NCI-H2227 (cell line): Measurements from ENCODE around the gene SYDE2.
"Not testable (repeated sequence)": the region's sequence is repeated elsewhere in the genome, so short reads cannot be mapped to it uniquely, and the experiment has no call there.

Experiments
- DNase-seq: peaks from one replicate; lab custom pipeline; 2025; ENCODE audit not compliant: unreplicated experiment; lab: John Stamatoyannopoulos, UW

Gene SYDE2

DNA sequence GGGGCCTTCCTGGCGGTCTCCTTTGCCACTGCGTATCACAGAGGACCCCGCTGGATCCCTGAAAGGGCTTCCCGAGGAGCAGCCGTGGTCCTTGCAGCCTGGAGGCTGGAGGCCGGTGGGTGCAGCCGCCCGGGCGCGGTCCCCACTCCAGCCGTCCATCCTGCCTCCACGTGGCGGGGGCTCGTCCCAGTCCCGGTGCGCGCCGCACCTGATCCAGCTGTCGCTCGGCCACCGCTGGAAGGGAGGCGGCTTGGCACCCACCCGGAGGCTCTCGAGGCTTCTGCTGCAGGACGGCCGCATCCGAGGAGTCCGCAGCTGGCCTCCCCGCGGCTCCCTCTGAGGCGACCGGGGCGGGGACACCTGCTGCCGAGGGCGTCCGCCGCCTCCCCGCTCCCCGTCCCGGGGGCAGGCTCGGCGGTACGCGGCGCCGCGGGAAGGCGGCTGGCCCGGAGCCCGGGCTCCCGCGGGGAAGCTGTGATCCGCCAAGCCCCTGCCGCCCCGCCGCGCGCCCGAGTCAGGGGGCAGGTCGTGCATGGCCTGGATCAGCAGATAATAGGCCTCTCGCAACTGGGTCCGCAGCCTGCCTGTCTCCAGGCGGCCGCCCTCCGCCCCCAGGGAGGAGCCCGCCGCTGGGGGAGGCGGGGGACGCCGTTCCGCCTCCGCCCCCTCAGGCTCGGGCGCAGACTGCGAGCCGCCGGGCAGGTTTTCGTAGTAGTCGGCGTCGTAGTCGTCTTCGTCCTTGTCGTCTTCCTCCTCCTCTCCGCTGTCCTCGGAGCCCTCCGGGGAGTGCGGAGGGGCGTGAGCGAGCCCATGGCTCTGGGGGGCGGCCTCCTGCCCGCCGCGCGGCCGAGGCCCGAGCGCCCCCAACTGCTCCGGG lies at the start of gene SYDE2:
Gene SYDE2 (minus strand): TSS at position 554 of the 877 bp plus-strand sequence. CDS start 20 bp downstream, at position 534.
- DNase-seq: peak; percentile 56

- not testable (repeated sequence) for DNase-seq
Observed at GRCh38 chr1:85249042-85249441, 48.2 kb upstream of the SYDE2 start.

DNA sequence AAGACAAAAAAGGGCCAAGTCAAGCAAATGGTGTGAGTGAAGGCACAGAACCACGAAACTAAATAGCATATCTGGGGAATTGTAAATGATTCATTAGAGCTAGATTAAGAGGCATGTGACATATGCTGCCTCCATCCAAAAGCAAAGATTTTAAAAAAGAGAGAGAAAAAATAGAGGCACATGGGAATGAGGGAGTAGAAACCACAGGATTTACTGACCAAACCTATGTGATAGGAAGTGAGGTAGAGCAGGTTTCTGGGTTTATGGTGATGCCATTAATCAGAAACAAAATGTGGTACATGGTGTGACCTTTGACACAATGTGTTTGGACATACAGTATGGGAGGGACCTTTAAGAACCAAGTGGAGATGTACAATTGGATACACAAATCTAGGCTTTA lies 45.1 kb upstream of the SYDE2 start:
- no peak for DNase-seq

- DNase-seq: no peak
Observed at GRCh38 chr1:85245456-85245855, 44.6 kb upstream of the SYDE2 start.

- no peak for DNase-seq
Observed at GRCh38 chr1:85244271-85245061, 43.6 kb upstream of the SYDE2 start.

- DNase-seq: no peak
Observed at GRCh38 chr1:85243372-85243771, 42.6 kb upstream of the SYDE2 start.

DNA sequence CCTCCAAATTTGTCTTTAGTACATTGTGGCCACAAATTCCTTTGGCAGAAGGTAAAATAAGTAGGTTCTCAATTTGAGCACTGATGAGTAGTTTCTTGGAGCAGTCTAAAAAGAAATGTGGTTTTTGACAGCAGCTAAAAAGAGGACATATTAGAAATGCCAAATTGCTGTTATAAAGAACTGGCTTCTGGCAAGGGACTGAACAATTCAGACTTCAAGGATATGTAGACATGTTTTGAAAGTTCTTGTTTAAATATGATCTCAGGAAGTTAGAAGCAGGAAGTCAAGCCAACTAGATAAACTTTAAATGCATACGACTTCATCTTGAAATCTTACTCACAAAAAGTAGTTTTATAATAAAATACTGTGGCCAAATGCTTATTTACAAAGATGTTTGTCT lies 39.8 kb upstream of the SYDE2 start:
- no peak for DNase-seq

DNA sequence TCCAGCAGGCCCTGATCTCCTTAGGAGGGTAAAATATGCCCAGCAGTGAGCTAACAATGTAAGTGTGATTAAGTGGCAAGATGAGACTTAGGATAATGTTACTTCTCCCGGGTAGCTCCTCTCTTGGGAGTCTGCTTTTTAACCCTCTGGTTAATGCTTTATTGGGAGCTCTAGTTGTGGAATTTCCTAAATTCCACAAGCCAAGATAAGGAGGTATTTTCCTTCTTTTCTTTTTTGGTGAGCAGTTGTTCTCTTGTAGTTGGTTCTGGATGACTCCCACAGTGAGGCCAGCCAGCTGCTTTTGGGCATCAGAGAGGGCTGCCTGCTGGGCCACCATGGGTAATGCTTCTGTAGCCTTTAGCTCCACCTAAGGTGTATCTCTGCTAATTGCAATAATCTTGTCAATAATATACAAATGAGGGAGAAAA lies 39.4 kb upstream of the SYDE2 start:
- DNase-seq: no peak

GRCh38 chr1:85237613-85238012 lies 36.8 kb upstream of the SYDE2 start:
- no peak for DNase-seq

GRCh38 chr1:85230305-85230977 lies 29.6 kb upstream of the SYDE2 start:
- no peak for DNase-seq

- no peak for DNase-seq
Observed at GRCh38 chr1:85229574-85230097, 28.8 kb upstream of the SYDE2 start.

- no peak for DNase-seq
Observed at GRCh38 chr1:85228972-85229371, 28.2 kb upstream of the SYDE2 start.

DNA sequence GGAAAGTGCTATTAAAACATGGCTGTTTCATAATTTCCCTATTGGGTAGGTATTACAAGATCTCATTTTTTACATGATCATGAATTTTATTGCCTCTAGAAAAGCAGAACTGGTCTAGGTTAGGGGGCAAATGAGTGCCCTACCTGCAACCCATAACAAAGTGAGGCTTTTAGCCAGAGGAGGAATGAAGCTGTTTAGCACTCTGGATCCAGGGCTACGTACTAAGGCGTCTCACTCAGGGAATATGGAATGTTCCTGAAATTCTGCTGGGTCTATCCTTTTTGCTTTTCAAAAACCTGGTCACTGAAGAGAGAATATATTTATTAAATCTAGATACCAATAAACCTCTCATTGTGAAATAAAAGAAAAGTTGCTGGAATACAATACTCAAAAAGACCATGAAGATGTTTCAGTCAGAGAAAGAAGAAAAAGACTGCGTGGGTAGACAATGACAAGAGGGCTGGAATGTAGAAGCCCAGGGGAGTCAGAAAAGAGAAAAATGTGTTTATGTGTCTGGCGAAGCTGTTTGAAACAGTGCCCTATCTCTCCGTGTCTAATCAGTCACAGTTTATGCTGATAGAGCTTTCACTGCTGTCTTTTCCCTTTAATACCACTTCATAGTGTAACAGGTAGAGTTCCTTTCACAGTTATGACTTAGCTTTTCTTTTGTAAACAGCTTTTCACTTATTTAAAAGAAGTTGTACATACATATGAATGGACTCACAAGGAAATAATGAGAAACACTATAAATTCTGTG lies 25.0 kb upstream of the SYDE2 start:
- no peak for DNase-seq

- DNase-seq: peak; percentile 74
Observed at GRCh38 chr1:85224734-85225623, 24.2 kb upstream of the SYDE2 start.

- DNase-seq: no peak
Observed at GRCh38 chr1:85224295-85224694, 23.5 kb upstream of the SYDE2 start.

DNA sequence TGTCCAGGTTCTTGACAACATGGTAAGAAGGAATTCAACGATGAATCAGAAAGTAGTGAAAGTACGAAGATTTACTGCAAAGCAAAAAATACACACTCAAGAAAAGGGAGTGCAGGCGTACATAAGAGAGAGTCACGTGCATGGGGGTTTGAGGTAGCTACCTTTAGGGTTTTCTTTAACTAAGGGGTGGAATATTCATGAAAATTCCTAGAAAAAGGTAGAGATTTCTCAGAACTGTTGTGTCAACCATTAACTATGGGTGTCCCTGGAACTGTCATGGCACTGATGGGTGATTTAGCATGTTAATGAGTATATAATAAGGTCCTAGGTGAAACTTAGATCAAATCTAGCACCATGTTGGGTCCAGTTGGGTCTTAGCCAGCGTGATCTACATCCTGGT lies 22.5 kb upstream of the SYDE2 start:
- DNase-seq: no peak

DNA sequence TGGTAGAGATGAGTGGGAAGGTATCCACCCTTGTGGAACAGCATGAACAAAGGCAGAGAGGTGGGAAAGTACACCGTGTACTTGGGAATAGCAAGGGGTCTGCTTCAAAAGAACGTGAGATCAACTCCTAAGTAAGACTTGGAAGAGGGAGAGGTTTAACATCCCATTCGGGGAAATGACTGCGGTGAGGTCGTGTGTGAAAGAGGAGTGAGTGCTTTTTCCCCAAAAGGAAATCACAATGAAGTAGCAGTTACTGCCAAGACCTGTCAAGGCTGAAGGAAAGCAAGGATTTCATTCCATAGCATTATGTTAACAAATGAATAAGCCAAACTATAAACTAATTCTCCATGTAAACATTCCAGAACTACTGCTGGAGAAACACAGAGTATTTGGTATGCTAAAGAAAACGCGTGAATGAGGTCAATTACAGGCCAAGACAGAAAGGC lies 20.0 kb upstream of the SYDE2 start:
- DNase-seq: no peak

DNA sequence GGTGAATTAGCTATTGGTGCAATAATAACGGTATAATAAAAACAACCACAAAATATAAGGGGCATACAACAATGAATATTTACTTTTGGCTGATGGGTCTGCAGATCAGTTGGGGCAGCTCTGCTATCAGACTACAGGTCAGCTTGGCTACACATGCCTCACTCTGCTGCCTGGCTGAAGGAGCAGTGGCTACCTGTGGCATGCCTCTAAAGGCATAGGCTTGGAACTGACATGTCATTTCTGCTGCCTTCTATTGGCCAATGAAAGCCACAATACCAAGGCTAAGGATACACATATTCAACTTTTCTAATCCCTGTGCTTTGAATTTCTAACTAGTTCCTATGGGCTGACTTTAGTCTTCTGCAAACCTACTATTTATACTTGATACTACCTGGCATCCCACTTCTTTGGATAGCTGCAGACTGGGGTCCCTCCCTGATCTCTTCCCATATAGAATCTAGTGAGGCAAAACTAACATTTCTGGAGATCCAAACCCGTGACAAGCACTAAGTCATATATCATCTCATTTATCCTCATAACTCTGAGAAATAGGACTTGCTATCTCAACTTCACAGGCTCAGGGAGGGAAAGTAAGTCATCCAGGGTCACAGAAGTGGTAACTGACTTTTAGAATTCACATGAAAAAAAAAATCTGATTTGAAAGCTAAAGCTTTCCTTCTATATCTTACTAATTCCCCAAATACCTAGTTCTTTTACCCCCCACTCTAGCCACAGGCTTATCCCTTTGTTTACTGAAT lies 19.2 kb upstream of the SYDE2 start:
- no peak for DNase-seq

GRCh38 chr1:85216697-85217096 lies 15.9 kb upstream of the SYDE2 start:
- DNase-seq: no peak
